ENCODE measurements around the gene SYNM.

The SYNM gene

GRCh38 chr15:99086327-99086667 lies 18.6 kb upstream of the SYNM start:
- TF ChIP-seq, protein P1, sequence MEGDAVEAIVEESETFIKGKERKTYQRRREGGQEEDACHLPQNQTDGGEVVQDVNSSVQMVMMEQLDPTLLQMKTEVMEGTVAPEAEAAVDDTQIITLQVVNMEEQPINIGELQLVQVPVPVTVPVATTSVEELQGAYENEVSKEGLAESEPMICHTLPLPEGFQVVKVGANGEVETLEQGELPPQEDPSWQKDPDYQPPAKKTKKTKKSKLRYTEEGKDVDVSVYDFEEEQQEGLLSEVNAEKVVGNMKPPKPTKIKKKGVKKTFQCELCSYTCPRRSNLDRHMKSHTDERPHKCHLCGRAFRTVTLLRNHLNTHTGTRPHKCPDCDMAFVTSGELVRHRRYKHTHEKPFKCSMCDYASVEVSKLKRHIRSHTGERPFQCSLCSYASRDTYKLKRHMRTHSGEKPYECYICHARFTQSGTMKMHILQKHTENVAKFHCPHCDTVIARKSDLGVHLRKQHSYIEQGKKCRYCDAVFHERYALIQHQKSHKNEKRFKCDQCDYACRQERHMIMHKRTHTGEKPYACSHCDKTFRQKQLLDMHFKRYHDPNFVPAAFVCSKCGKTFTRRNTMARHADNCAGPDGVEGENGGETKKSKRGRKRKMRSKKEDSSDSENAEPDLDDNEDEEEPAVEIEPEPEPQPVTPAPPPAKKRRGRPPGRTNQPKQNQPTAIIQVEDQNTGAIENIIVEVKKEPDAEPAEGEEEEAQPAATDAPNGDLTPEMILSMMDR (conservative IDR thresholded peaks at IDR 0.05) = no peak
- TF ChIP-seq ZFX (IDR thresholded peaks at IDR 0.05) = no peak
- no peak overlapping the region for H3K27ac ChIP-seq

GRCh38 chr15:99087405-99087943 lies 17.4 kb upstream of the SYNM start:
- TF ChIP-seq, protein P1 (conservative IDR thresholded peaks at IDR 0.05) = no peak
- TF ChIP-seq ZFX (IDR thresholded peaks at IDR 0.05) = no peak
- no peak overlapping the region for H3K27ac ChIP-seq

- TF ChIP-seq ZFX (IDR thresholded peaks at IDR 0.05) = no peak
- TF ChIP-seq, protein P1 (conservative IDR thresholded peaks at IDR 0.05) = no peak
- no peak overlapping the region for H3K27ac ChIP-seq
Observed at GRCh38 chr15:99090011-99090699, 14.7 kb upstream of the SYNM start.

DNA sequence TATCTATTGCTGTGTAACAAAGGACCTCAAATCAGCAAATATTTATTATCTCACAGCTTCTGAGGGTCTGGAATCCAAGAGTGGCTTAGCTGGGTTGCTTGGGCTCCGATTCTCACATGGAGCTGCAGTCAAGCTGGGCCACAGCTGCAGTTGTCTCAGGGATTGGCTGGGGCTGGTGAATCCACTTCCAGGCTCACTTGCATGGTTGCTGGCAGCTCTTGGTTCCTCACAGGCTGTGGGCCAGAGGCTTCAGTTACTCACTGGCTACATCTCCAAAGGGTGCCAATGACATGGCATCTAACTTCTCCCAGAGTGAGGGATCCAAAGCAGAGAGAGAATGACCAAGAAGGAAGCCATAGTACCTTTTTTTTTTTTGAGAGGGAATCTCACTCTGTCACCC lies 13.9 kb upstream of the SYNM start:
- no peak overlapping the region for H3K27ac ChIP-seq
- TF ChIP-seq, protein P1 (conservative IDR thresholded peaks at IDR 0.05) = no peak
- TF ChIP-seq ZFX (IDR thresholded peaks at IDR 0.05) = no peak

- TF ChIP-seq, protein P1 (conservative IDR thresholded peaks at IDR 0.05) = no peak
- no peak for TF ChIP-seq ZFX (IDR thresholded peaks at IDR 0.05)
- no peak overlapping the region for H3K27ac ChIP-seq
Observed at GRCh38 chr15:99092554-99093172, 12.2 kb upstream of the SYNM start.

- TF ChIP-seq ZFX (IDR thresholded peaks at IDR 0.05) = no peak
- TF ChIP-seq, protein P1 (conservative IDR thresholded peaks at IDR 0.05) = no peak
- H3K27ac ChIP-seq = no peak overlapping the region
Observed at GRCh38 chr15:99095626-99096025, 9.3 kb upstream of the SYNM start.

- no peak for TF ChIP-seq ZFX (IDR thresholded peaks at IDR 0.05)
- TF ChIP-seq, protein P1 (conservative IDR thresholded peaks at IDR 0.05) = no peak
- no peak overlapping the region for H3K27ac ChIP-seq
Observed at GRCh38 chr15:99096173-99096893, 8.5 kb upstream of the SYNM start.
